GM12801 (cell line): Measurements from ENCODE around the gene PTGES2.

Experiments used
- CTCF ChIP-seq: IDR thresholded peaks from one replicate; pipeline ENCODE4 v1.5.1; 2011; ENCODE audit warnings: control low read depth; ENCODE audit not compliant: insufficient read length; ENCODE audit errors: extremely low read depth

PTGES2 gene

GRCh38 chr9:128097543-128098296 is 29.8 kb downstream of the PTGES2 start:
- TF ChIP-seq CTCF: no peak

DNA sequence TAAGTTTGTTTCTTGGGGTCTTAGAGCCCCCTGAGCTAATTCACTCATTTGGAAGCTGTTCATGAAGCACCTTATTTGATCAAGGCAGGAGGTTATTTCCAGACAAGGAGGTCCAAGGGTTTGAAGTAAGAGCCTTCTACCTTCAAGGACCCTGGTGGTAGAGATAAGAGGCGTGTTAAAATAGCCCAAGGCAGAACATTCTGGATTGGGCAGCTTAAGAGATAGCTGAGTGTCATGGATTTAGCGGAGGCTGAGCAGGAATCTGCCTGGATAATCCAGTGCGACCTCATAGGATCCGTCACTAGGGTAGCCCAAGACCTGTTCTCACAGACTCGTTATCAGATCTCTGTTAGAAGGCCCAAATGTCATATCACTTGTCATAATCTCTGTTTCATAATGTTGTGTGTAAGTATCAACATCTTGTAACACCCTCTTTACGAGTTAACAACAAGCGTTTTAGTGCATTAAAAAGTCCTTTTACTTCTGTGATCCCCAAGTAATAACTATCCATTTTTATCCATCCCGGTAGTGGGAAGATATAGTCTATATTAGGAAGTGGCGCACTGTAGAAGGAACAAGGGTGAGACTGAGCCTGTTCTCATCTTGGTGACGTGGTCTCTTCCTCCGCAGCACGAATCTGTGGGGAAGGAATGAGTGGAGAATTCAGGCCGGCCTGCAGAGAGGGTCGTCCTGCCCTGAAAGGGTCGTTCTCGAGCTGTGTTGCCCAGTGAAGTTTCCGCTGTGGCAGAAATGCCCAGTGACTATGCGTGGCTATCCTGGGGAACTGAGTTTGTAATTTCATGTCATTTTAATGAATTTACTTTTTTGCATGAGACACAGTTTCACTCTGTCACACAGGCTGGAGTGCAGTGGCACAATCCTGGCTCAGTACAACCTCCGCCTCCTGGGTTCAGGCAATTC is 30.7 kb downstream of the PTGES2 start:
- TF ChIP-seq CTCF: no peak

DNA sequence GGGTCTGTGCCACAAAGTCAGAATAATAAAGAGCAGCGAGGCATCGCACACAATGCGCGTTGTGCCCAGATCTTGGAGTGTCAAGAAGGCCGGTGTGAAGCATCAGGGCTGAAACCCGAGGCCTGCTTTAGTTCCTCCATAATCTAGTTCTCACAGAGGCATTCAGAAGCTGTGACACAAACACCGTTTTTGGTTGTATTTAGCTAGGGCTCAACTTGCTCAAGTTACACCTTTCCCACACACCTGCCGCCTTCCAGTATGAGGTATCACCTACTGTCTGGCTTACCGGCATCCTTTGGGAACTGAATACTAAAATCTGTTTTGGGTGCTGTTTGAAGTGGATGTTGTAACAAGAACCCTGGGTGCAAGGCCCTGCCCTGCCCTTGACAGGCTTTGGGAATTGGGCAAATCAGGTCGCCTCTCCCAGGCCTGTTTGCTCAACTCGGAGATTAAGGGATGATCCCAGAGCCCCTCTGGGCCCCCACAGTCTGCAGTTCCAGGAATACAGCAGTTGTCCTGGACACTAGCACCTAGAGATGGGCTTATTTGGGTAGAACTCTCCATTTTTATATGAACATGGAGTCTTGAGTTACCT is 32.5 kb downstream of the PTGES2 start:
- no peak for TF ChIP-seq CTCF

DNA sequence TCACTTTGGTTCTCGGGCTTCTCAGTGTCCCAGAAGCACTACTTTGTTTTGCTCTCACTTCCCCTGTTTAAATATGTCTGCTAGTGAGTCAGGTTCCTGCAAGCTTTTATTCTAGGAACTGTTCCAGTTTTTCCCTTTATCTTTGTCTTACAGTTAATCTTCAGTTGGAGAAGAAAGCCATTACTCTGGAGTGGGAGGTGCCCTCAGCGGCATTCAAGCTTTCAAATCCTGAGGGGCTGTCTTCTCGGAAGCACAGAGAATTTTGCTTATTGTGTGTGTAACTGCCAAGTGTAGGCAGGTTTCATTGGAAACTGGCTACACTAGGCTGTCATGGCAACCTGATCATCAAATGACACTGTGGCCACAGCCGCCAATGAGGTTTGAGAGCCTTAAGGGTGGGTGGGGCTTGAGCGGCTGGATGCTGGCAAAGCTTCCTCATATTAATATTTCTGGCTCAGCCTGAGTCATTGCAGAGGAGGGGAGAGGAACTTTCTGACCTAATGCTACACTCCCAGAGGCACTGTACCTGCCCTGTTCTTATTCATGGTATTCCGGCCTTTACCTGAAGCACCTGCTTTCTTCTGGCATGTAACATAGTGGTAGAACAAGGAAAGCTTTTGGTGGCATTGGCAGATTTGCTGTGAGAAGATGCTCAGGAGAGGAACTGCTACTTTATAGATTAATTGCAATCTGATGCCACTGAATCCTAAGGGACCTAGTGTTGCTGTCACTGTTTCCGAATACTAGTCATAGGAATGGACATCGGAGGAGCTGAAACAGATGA is 33.2 kb downstream of the PTGES2 start:
- TF ChIP-seq CTCF: no peak

DNA sequence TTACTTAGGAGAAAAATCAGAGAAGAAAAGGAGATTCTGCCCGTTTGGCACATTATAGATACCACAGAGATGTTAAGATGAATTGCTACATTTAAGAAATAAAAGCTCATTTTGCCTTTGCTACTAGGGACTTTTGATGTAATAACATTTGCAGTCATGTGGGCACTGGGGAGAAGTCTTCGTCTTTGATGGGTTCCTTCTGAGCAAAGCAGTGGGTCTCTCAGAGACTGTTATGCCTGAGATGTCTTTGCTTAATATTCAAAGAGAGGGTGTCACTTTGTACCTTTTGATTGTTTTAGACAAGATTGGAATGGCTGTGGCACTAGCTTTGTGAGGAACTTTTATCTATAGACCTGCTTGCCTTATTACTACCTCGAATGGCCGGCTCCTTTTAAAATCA is 34.5 kb downstream of the PTGES2 start:
- TF ChIP-seq CTCF: no peak

DNA sequence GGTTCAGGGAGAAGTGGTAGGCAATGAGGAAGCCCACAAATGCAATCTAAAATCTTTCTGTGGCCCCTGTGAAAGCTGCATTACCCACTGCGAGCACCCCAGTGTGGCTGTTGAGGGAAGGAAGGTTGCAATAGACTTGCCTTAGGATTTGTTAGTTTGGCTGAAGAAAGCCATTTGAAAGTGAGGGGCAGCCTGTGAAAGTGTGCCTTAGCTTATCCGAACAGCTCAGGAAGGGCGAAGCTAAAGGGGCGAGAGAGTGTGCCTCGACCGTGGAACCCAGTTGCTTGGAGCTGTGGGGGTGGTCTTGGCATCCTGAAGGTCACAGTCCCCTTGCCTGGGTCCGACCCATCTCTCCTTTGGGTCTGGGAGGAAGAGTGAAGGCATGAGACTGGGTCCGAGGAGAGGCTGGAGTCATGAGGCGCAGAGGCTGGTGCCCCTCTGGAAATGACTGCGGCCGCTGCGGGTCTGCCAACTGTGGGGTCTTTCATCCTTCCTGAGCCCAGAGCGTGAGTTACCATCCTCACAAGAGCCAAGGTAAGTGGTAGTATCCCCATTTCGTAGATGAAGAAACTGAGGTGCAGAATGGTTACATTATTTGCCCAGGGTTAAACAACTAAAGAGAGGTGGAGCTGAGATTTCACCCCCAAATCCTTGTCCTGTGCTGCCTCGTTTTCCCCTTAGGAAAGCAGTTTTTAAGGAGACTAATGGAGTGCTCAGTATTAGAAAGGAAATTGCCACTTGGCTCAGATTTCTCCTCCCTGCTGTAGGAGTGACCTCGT is 35.1 kb downstream of the PTGES2 start:
- TF ChIP-seq CTCF: no peak
